Upper lobe of right lung (tissue), 1 donor: ENCODE data around the gene GABRP. TPM values are rescaled to one million over a fixed set of nuclear protein-coding genes. Genes with fewer than 3 reads are reported as not detected.

Source experiments
- ATAC-seq: fragments of 200-7000 bp; cut with Tn5 transposase; one replicate; pipeline ENCODE4 v1.9.1; 2020; ENCODE audit warnings: mild to moderate bottlenecking, moderate library complexity
- DNase-seq: peaks from one replicate; pipeline ENCODE4 v3.0.0-alpha.2; 2020
- H3K27ac ChIP-seq: fragments of 200-600 bp; one replicate; pipeline ENCODE4 v1.8.0; 2022
- H3K27me3 ChIP-seq: fragments of 200-600 bp; one replicate; pipeline ENCODE4 v1.8.0; 2022; ENCODE audit warnings: mild to moderate bottlenecking
- H3K36me3 ChIP-seq: fragments of 200-600 bp; one replicate; pipeline ENCODE4 v1.8.0; 2022
- H3K4me1 ChIP-seq: fragments of 200-600 bp; one replicate; pipeline ENCODE4 v1.8.0; 2022
- H3K4me3 ChIP-seq: fragments of 200-600 bp; one replicate; pipeline ENCODE4 v1.8.0; 2022; ENCODE audit warnings: mild to moderate bottlenecking
- H3K9me3 ChIP-seq: fragments of 200-600 bp; one replicate; pipeline ENCODE4 v1.8.0; 2022
- intact Hi-C: fragments of 100-400 bp; cut with DNase I; formaldehyde crosslinking; loops from one replicate; pipeline ENCODE4 v1.11.0; 2022
- total RNA-seq: library from RNA; stranded (reverse); fragmentation: NEBNext Ultra II Directional; extraction: Animal tissue kit (Norgen Biotek cat#: 25700); gene quantifications from one replicate; pipeline ENCODE4 v1.2.1, GENCODE V29; 2021
- TF ChIP-seq, protein P1 (sequence below): fragments of 200-600 bp; IDR thresholded peaks from one replicate; pipeline ENCODE4 v1.8.0; 2022; ENCODE audit warnings: antibody characterized with exemption
- donor health status: DM: no; HTN: yes; CAD: no; lungs with severe emphysema.

GABRP gene
- total RNA-seq, 1 donor from 2014 or later, result not detected

DNA sequence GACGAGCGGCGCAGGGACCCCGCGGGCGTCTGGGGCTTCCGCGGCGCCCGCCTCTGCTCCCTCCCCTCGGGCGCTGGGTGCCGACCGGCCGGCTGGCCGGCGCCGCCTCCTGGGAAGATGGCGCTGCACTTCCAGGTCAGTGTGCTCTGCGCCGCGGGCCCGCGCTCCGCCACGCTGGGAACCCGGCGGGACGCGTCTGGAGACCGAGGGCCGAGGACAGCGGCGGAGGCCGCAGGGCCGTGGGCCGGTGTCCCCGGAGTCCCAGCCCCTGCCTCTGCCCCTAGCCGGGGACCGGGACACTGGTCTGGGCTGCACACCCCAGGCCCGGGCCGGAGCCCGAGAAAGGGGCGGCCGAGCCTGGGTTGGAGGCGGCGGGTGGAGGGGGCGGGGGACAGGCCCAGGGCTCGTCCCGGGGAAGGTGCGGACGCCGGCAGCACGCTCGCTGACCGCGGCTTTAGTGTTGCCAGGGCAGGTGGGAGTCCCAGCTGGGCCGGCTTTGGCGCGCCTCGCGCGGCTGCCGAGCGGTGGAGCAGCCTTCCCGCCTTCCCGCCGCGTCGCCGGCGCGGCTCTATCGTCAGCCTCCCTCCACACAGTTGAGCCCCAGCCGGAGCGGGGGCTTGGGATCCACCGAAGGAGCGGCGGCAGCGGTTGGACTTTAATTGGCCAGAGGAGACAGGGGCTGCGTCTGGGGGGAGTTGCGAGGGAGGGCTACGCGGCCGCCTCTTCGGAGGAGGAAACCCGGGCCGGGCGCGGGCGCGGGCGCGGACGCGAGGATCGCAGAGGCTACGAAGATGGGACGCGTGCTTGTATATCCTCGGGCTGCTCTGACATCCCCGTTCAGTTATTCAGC lies 78.6 kb downstream of the GABRP start, which contains the start of gene RANBP17:
TSS of gene RANBP17 (plus strand) at position 102 of the 850 bp plus-strand sequence.
- Histone ChIP-seq H3K27me3 (no peaks in the 10 kb centered on the region), H3K36me3 (no peaks in the 10 kb centered on the region), H3K4me3 (peak within 1 kb of the TSS; percentile 60), H3K27ac (peak within 1 kb of the TSS; percentile 66), H3K4me1 (no peaks in the 10 kb centered on the region), H3K9me3 (peaks cover 8% of the 10 kb centered on the region)
- peak; percentile 93 for ATAC-seq
- intact Hi-C loops, result no loop called here
- DNase-seq, result peak; percentile 86
- TF ChIP-seq, protein P1, sequence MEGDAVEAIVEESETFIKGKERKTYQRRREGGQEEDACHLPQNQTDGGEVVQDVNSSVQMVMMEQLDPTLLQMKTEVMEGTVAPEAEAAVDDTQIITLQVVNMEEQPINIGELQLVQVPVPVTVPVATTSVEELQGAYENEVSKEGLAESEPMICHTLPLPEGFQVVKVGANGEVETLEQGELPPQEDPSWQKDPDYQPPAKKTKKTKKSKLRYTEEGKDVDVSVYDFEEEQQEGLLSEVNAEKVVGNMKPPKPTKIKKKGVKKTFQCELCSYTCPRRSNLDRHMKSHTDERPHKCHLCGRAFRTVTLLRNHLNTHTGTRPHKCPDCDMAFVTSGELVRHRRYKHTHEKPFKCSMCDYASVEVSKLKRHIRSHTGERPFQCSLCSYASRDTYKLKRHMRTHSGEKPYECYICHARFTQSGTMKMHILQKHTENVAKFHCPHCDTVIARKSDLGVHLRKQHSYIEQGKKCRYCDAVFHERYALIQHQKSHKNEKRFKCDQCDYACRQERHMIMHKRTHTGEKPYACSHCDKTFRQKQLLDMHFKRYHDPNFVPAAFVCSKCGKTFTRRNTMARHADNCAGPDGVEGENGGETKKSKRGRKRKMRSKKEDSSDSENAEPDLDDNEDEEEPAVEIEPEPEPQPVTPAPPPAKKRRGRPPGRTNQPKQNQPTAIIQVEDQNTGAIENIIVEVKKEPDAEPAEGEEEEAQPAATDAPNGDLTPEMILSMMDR, result no peak

DNA sequence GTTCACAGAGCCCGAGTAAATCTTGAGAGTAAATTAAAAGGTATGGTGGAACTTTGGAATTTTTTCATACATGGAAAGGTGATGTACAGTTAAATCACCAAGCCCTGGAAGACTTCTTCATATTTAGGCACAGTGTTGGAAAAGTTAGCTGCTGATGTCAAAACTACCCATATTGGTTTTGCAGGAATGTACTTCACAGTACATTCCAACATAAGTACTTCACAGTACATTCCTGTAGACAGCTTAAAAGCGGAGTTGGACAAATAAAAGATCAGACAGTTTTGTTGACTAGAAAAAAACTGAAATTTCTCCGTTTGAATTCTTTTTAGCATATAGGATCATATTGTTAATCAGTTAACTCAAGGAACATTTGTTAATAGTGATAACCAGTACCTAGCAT lies 80.1 kb downstream of the GABRP start:
- Histone ChIP-seq H3K4me1 (no peaks in the 10 kb centered on the region), H3K9me3 (peaks cover 8% of the 10 kb centered on the region), H3K36me3 (no peaks in the 10 kb centered on the region), H3K27me3 (no peaks in the 10 kb centered on the region), H3K4me3 (no peak overlapping the region), H3K27ac (no peak overlapping the region)
- DNase-seq (no peak), ATAC-seq (peak; percentile 31)
- TF ChIP-seq, protein P1, result no peak
- intact Hi-C loops, result no loop called here

Other genes with a start within 250 kb of the GABRP start
- 17.8 TPM for gene RANBP17, start 78.3 kb downstream of the GABRP start, total RNA-seq